Skeletal muscle tissue (tissue), 4 donors: Measurements from ENCODE around the gene TMEM30A. TPM values are rescaled to one million over a fixed set of nuclear protein-coding genes. Genes with fewer than 3 reads are reported as not detected.

ENCODE experiments used
- H3K27ac ChIP-seq: one replicate; pipeline ENCODE4 v1.7.0; 2013; ENCODE audit warnings: mild to moderate bottlenecking, low read depth, low read length, inconsistent platforms
- H3K27me3 ChIP-seq, 3 donors: one replicate each; pipeline ENCODE4 v1.7.0; 2013; ENCODE audit warnings: low read length in 3 of 3; ENCODE audit not compliant: control insufficient read depth in 3 of 3, insufficient read depth in 3 of 3
- H3K36me3 ChIP-seq, 3 donors: one replicate each; pipeline ENCODE4 v1.7.0; 2013; ENCODE audit warnings: low read length in 3 of 3; ENCODE audit not compliant: control insufficient read depth in 3 of 3, insufficient read depth in 3 of 3
- H3K4me1 ChIP-seq, 3 donors: one replicate each; pipeline ENCODE4 v1.7.0; 2013; ENCODE audit warnings: low read length in 3 of 3, mild to moderate bottlenecking in 3 of 3; ENCODE audit not compliant: control insufficient read depth in 3 of 3, insufficient read depth in 3 of 3
- H3K4me3 ChIP-seq, 3 donors: one replicate each; pipeline ENCODE4 v1.7.0; 2013; ENCODE audit warnings: low read length in 3 of 3
- H3K9ac ChIP-seq, 3 donors: one replicate each; pipeline ENCODE4 v1.7.0; 2013; ENCODE audit warnings: low read length in 3 of 3, mild to moderate bottlenecking in 3 of 3, moderate library complexity in 2 of 3, low read depth in 1 of 3
- H3K9me3 ChIP-seq, 3 donors: one replicate each; pipeline ENCODE4 v1.7.0; 2013; ENCODE audit warnings: low read length in 3 of 3; ENCODE audit not compliant: control insufficient read depth in 3 of 3
- total RNA-seq: library from RNA; depleted of rRNA; stranded (reverse); fragments of >200 nt; gene quantifications from one replicate; pipeline ENCODE4 v1.2.3, GENCODE V29; 2014
- donor health status: Osteomylitis.

TMEM30A gene
- total RNA-seq, 1 donor from 2014 or later, result 63.7 TPM

- Histone ChIP-seq H3K36me3 (no peaks in the 10 kb centered on the region), H3K9me3 (no peaks in the 10 kb centered on the region), H3K27me3 (no peaks in the 10 kb centered on the region), H3K4me3 (no peak overlapping the region), H3K4me1 (peaks cover 4 to 6% (median 6%) of the 10 kb centered on the region in 3 donors), H3K9ac (no peak overlapping the region), H3K27ac (no peak overlapping the region)
Observed at GRCh38 chr6:75296811-75297779, 12.5 kb upstream of the TMEM30A start.

DNA sequence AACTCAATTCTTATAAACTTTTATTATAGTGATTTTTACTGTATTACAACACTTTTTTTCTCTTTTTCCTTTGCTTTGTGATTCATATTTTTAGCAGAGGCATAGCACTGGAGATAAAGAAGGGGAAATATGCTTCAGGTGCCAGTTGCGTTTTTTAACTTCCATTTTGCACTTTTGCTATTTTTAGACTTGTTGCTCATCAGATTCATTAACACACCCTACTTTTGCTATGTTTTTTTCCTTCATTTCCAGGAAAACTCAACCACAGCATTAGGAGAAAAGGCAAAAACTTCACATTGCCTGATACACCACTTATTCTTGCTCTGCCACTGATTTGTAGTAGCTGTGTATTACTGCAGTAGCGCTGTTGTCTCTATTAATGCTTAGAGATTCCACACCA lies 8.0 kb upstream of the TMEM30A start:
- H3K27me3 ChIP-seq, result no peaks in the 10 kb centered on the region
- no peak overlapping the region for H3K9ac ChIP-seq
- H3K36me3 ChIP-seq, result peaks cover 0 to 4% (median 0%) of the 10 kb centered on the region in 3 donors
- no peak overlapping the region for H3K27ac ChIP-seq
- H3K4me1 ChIP-seq, result peaks cover 0 to 10% (median 3%) of the 10 kb centered on the region in 3 donors
- H3K4me3 ChIP-seq, result no peak overlapping the region
- no peaks in the 10 kb centered on the region for H3K9me3 ChIP-seq

DNA sequence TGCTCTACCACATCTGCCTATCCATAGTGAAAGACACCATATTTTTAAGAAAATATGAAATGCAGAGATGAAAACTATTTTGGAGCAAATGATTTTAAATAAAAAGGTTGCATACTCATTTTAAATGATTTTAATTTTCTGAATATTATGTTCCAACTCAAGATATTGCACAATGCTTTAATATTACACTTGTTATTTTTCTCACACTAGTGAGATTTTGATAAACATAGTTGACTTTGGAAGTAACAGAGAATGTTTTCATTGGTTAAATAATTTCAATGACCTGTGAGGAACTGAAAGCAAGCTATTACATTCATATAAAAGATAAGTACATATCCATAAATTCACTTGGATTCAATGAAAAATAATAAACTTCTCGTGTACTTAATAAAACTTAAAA lies 7.2 kb upstream of the TMEM30A start:
- Histone ChIP-seq H3K27ac (no peak overlapping the region), H3K9ac (no peak overlapping the region), H3K4me3 (no peak overlapping the region), H3K36me3 (peaks cover 0 to 4% (median 0%) of the 10 kb centered on the region in 3 donors), H3K27me3 (no peaks in the 10 kb centered on the region), H3K9me3 (no peaks in the 10 kb centered on the region), H3K4me1 (peaks cover 0 to 10% (median 3%) of the 10 kb centered on the region in 3 donors)

DNA sequence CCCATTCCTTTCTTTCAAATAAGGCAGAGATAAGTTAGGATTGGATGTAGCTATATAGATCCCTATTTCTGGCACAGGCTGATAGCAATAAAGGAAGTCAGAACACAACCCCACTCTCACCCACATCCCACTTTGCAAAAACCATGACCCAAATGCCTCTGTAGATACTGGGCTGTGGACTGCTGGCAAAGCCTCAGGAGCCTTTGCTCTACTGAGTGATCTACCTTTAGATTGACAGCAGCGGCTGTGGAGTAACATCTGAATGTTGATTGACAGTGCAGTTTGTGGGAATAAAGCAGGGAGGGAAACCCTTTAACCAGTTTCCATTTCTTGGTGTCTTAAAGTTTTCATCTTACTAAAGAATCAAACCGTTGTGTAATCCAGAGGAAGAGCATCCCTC lies 6.7 kb upstream of the TMEM30A start:
- no peaks in the 10 kb centered on the region for H3K9me3 ChIP-seq
- peaks cover 0 to 4% (median 0%) of the 10 kb centered on the region in 3 donors for H3K36me3 ChIP-seq
- H3K9ac ChIP-seq, result no peak overlapping the region
- peaks cover 0 to 10% (median 3%) of the 10 kb centered on the region in 3 donors for H3K4me1 ChIP-seq
- H3K4me3 ChIP-seq, result no peak overlapping the region
- no peaks in the 10 kb centered on the region for H3K27me3 ChIP-seq
- peak overlapping the region; percentile 11 for H3K27ac ChIP-seq

DNA sequence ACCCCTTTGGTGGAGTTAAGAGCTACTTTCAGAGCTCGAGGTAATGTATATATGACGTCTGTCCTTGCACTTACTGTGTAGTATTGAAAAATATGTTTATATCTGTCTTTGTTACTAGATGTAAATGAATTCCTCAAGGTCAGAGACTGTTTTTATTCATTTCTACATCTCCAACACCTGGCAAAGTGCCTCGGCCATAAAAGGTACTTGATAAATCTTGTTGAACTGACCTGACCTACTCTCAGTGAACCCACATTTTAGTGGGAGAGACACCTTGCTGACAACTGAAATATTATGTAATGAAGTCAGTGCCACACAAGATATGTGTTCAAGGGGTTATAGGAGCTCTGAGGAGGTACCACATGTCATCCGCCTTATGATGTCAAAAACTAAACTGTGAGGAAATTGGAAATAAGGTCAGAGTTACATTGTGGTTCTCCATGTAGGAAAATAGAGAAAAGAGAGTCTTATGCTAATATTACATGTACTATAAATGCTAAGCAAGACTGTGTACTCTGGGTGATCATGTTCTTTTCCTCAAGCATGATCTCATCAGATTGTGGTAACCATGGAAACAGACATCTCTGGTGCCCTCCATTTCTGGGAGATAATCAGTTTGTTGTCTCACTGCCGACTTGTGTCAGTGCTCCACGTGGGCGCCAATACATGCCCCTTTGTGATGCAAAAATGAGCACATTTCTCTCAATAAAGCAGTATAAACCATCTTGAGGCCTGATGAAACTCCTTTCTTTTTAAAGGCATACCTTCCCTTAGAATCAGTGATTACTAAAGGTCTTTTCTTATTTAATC lies 5.7 kb upstream of the TMEM30A start:
- no peak overlapping the region for H3K4me3 ChIP-seq
- H3K4me1 ChIP-seq, result peaks cover 0 to 10% (median 6%) of the 10 kb centered on the region in 3 donors
- H3K9me3 ChIP-seq, result no peaks in the 10 kb centered on the region
- no peak overlapping the region for H3K9ac ChIP-seq
- no peaks in the 10 kb centered on the region for H3K27me3 ChIP-seq
- H3K27ac ChIP-seq, result peak overlapping the region; percentile 11
- H3K36me3 ChIP-seq, result peaks cover 0 to 4% (median 0%) of the 10 kb centered on the region in 3 donors

DNA sequence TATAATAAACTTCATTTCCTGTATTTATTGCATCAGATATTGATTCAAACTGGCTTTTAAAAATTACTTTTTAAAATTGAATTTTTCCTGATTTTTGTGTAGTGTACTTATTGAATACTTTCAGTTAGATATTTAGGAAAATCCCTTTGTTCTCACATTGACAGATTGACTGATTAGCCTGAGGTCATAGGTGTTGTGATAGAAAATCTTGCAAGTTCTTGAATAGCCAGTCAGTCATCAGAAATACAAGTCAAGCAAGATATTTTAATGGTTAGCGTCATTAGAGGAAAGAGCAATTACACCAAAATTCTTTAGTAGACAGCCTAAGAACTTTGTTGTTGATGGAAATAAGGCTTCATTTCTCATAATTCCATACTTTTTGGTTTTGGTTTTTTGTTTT lies 3.4 kb upstream of the TMEM30A start:
- Histone ChIP-seq H3K27ac (no peak overlapping the region), H3K4me3 (no peak overlapping the region), H3K27me3 (no peaks in the 10 kb centered on the region), H3K4me1 (peaks cover 7 to 14% (median 10%) of the 10 kb centered on the region in 3 donors), H3K9ac (no peak overlapping the region), H3K36me3 (peaks cover 0 to 5% (median 4%) of the 10 kb centered on the region in 3 donors), H3K9me3 (no peaks in the 10 kb centered on the region)

- no peaks in the 10 kb centered on the region for H3K9me3 ChIP-seq
- peaks cover 0 to 5% (median 4%) of the 10 kb centered on the region in 3 donors for H3K36me3 ChIP-seq
- H3K27me3 ChIP-seq, result no peaks in the 10 kb centered on the region
- H3K27ac ChIP-seq, result no peak overlapping the region
- H3K4me1 ChIP-seq, result peaks cover 12 to 18% (median 13%) of the 10 kb centered on the region in 3 donors
- no peak overlapping the region for H3K9ac ChIP-seq
- no peak overlapping the region for H3K4me3 ChIP-seq
Observed at GRCh38 chr6:75287424-75287823, 2.8 kb upstream of the TMEM30A start.

GRCh38 chr6:75286955-75287354 lies 2.4 kb upstream of the TMEM30A start:
- H3K27me3 ChIP-seq, result no peaks in the 10 kb centered on the region
- no peak overlapping the region for H3K9ac ChIP-seq
- H3K9me3 ChIP-seq, result no peaks in the 10 kb centered on the region
- peaks cover 12 to 18% (median 13%) of the 10 kb centered on the region in 3 donors for H3K4me1 ChIP-seq
- no peak overlapping the region for H3K4me3 ChIP-seq
- peaks cover 0 to 5% (median 4%) of the 10 kb centered on the region in 3 donors for H3K36me3 ChIP-seq
- no peak overlapping the region for H3K27ac ChIP-seq

- peak overlapping the region; percentile 88 for H3K27ac ChIP-seq
- peak overlapping the region; percentile 82 to 96 (median 96) for H3K4me3 ChIP-seq
- peak overlapping the region; percentile 77 to 81 (median 81) for H3K9ac ChIP-seq
- no peaks in the 10 kb centered on the region for H3K27me3 ChIP-seq
- H3K9me3 ChIP-seq, result no peaks in the 10 kb centered on the region
- H3K4me1 ChIP-seq, result peaks cover 5 to 21% (median 15%) of the 10 kb centered on the region in 3 donors
- peaks cover 0 to 5% (median 0%) of the 10 kb centered on the region in 3 donors for H3K36me3 ChIP-seq
Observed at GRCh38 chr6:75285283-75285639, 669 bp upstream of the TMEM30A start.
